ENCODE results near the gene ZC3H18.

GRCh38 chr16:88554711-88555264, 15.4 kb upstream of the ZC3H18 start:
- no peak for TF ChIP-seq POLR2AphosphoS5 (IDR thresholded peaks at IDR 0.05; ENCODE audit: borderline replicate concordance, low read depth, low read length)
- no peak for TF ChIP-seq EZH2 (IDR thresholded peaks at IDR 0.05)
- no peak for TF ChIP-seq FOXP2 (optimal IDR thresholded peaks at IDR 0.05; ENCODE audit: control extremely low read depth, extremely low read length, insufficient read depth)
